Body of pancreas (tissue), 4 donors: ENCODE results near the gene ZRANB1. TPM values are rescaled to one million over a fixed set of nuclear protein-coding genes. Genes with fewer than 3 reads are reported as not detected.
A peak's percentile ranks its signal among the peaks of the same experiment; 100 is the strongest.

Experiments used
- ATAC-seq: fragments of 150-250 bp; one replicate; pipeline ENCODE4 v1.9.1; 2016
- DNase-seq, 4 donors: peaks; one replicate each; pipeline ENCODE4 v3.0.0-alpha.2; 2019
- H3K27ac ChIP-seq, 4 donors: fragments of 200-600 bp; sonication (generic); 1 replicate in 3 of 4; 2 replicates in 1 of 4; pipeline versions ENCODE4 v1.5.1 to v1.6.1; 2016 to 2019; ENCODE audit warnings: mild to moderate bottlenecking in 1 of 4, mixed read lengths in 1 of 4, moderate library complexity in 1 of 4
- H3K27me3 ChIP-seq, 2 donors: fragments of 200-600 bp; sonication (generic); one replicate each; pipeline ENCODE4 v1.6.0; 2016; ENCODE audit warnings: mild to moderate bottlenecking in 1 of 2
- H3K36me3 ChIP-seq, 2 donors: fragments of 200-600 bp; sonication (generic); replicated peaks in 1 of 2; 2 replicates each; pipeline ENCODE4 v1.5.1; 2016; ENCODE audit warnings: low read depth in 2 of 2; ENCODE audit not compliant: insufficient read depth in 1 of 2
- H3K4me1 ChIP-seq: fragments of 200-600 bp; sonication (generic); one replicate; pipeline ENCODE4 v1.6.0; 2016
- H3K4me3 ChIP-seq, 2 donors: fragments of 200-600 bp; sonication (generic); 1 replicate in 1 of 2; 2 replicates in 1 of 2; pipeline ENCODE4 v1.5.1; 2016 to 2019
- H3K9me3 ChIP-seq, 3 donors: fragments of 200-600 bp; sonication (generic); 1 replicate in 2 of 3; 2 replicates in 1 of 3; pipeline ENCODE4 v1.5.1; 2016
- POLR2A ChIP-seq, 3 donors: fragments of 450-650 bp; IDR thresholded peaks; one replicate each; pipeline ENCODE4 v1.6.1; 2016; ENCODE audit warnings: antibody characterized with exemption in 3 of 3, mild to moderate bottlenecking in 2 of 3
- WGBS, 2 donors: methylation state at CpG; one replicate each; pipeline ENCODE4 v1.1.5; 2017; 5-methylcytosine and 5-hydroxymethylcytosine counted together
- intact Hi-C: fragments of 100-400 bp; cut with DNase I; formaldehyde crosslinking; loops from one replicate; pipeline ENCODE4 v1.15.1; 2023
- total RNA-seq, 2 donors: library from RNA; depleted of rRNA; stranded (reverse); fragments of >200 nt; gene quantifications; one replicate each; pipeline ENCODE4 v1.1.0, GENCODE V29; 2016
- TF ChIP-seq, protein P1 (sequence below), 7 experiments: fragments of 450-650 bp in 4 of 7; fragments of 200-600 bp in 3 of 7; sonication (generic) in 3 of 7; IDR thresholded peaks; one replicate each; pipeline ENCODE4 v1.5.1; 2016 to 2019; ENCODE audit warnings: antibody characterized with exemption in 7 of 7

The ZRANB1 gene
- total RNA-seq, 2 donors from 2014 or later, result 12.2 to 21.1 TPM

GRCh38 chr10:124991835-124992234 lies 49.9 kb downstream of the ZRANB1 start:
- Histone ChIP-seq H3K27me3 (no peaks in the 10 kb centered on the region), H3K4me3 (no peak overlapping the region), H3K4me1 (no peaks in the 10 kb centered on the region), H3K27ac (peak overlapping the region in 2 of 4 donors; percentile 3 to 23), H3K36me3 (peaks cover 15 to 35% of the 10 kb centered on the region in 2 donors), H3K9me3 (no peaks in the 10 kb centered on the region)
- WGBS, 2 donors, result 93% methylated on average over 4 of the region's 4 CpGs
- no peak for DNase-seq
- no peak for ATAC-seq
- intact Hi-C loops, result no loop called here
- TF ChIP-seq POLR2A (IDR thresholded peaks at IDR 0.05), result no peak
- TF ChIP-seq, protein P1, sequence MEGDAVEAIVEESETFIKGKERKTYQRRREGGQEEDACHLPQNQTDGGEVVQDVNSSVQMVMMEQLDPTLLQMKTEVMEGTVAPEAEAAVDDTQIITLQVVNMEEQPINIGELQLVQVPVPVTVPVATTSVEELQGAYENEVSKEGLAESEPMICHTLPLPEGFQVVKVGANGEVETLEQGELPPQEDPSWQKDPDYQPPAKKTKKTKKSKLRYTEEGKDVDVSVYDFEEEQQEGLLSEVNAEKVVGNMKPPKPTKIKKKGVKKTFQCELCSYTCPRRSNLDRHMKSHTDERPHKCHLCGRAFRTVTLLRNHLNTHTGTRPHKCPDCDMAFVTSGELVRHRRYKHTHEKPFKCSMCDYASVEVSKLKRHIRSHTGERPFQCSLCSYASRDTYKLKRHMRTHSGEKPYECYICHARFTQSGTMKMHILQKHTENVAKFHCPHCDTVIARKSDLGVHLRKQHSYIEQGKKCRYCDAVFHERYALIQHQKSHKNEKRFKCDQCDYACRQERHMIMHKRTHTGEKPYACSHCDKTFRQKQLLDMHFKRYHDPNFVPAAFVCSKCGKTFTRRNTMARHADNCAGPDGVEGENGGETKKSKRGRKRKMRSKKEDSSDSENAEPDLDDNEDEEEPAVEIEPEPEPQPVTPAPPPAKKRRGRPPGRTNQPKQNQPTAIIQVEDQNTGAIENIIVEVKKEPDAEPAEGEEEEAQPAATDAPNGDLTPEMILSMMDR (IDR thresholded peaks at IDR 0.05), result no peak

- peaks cover 17 to 36% of the 10 kb centered on the region in 2 donors for H3K36me3 ChIP-seq
- intact Hi-C loops, result no loop called here
- 62 to 65% methylated on average over 19 to 20 of the region's 20 CpGs for WGBS, 2 donors
Observed at GRCh38 chr10:124992462-124993344, 50.8 kb downstream of the ZRANB1 start.

GRCh38 chr10:124993345-124993708 lies 51.4 kb downstream of the ZRANB1 start:
- Histone ChIP-seq H3K36me3 (peaks cover 17 to 38% of the 10 kb centered on the region in 2 donors), H3K27me3 (no peaks in the 10 kb centered on the region), H3K4me3 (no peak overlapping the region), H3K27ac (no peak overlapping the region), H3K4me1 (no peaks in the 10 kb centered on the region), H3K9me3 (no peaks in the 10 kb centered on the region)
- ATAC-seq (no peak), DNase-seq (no peak)
- 89% methylated on average over 4 of the region's 4 CpGs for WGBS, 2 donors
- intact Hi-C loops, result no loop called here
- TF ChIP-seq, protein P1 (IDR thresholded peaks at IDR 0.05), result no peak
- TF ChIP-seq POLR2A (IDR thresholded peaks at IDR 0.05), result no peak

More at GRCh38 chr10:124992462-124993344, 50.8 kb downstream of the ZRANB1 start:
- no peaks in the 10 kb centered on the region for H3K9me3 ChIP-seq
- H3K27ac ChIP-seq, result peak overlapping the region in 1 of 4 donors; percentile 23
- H3K4me1 ChIP-seq, result no peaks in the 10 kb centered on the region
- H3K4me3 ChIP-seq, result no peak overlapping the region
- TF ChIP-seq, protein P1 (IDR thresholded peaks at IDR 0.05), result peak; percentile 46 to 85 (median 81)
- no peak for TF ChIP-seq POLR2A (IDR thresholded peaks at IDR 0.05)
- ATAC-seq (peak; percentile 84), DNase-seq (peak; percentile 77 to 86 (median 81))
- H3K27me3 ChIP-seq, result no peaks in the 10 kb centered on the region

DNA sequence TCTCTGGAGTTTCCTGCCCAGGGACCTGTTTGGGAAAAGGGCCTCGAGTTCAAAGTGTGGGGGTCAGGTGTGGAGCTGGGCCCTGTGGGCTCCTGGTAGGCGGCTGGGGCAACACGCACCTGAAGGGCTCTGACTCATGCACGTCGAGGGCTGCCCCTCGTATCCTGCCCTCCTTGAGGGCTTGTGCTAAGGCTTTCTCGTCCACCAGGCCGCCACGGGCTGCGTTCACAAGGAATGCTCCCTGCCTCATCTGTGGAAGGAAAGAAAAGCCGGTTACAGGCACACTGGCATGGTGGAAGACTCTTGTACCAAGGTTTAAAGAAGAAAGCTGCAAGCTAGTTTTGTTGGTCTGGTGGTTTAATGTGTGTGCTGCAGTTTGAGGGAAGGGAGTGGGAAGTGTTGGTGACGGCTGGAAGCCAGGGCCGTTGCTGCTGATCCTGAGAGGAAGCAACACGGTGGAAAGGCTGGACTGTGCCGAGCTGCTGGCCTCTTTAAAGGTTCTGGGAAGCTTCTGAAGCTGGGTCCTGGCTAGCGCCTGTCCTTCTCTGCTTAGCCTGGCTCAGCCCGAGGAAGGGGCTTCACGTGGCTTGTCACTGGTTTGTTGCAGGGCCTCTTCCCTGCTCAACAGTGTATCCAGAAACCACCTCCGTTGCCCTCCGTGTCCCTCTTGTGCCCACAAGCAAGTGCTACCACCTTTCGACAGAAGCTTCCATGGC lies 52.0 kb downstream of the ZRANB1 start:
- 87 to 94% methylated on average over 21 of the region's 21 CpGs for WGBS, 2 donors
- no peak overlapping the region for H3K4me3 ChIP-seq
- peaks cover 2% of the 10 kb centered on the region for H3K4me1 ChIP-seq
- H3K9me3 ChIP-seq, result no peaks in the 10 kb centered on the region
- H3K27me3 ChIP-seq, result no peaks in the 10 kb centered on the region
- intact Hi-C loops, result no loop called here
- no peak for ATAC-seq
- DNase-seq, result peak in 3 of 4 donors; percentile 6 to 11 (median 7)
- no peak overlapping the region for H3K27ac ChIP-seq
- peaks cover 17 to 38% of the 10 kb centered on the region in 2 donors for H3K36me3 ChIP-seq
- TF ChIP-seq, protein P1 (IDR thresholded peaks at IDR 0.05), result no peak
- no peak for TF ChIP-seq POLR2A (IDR thresholded peaks at IDR 0.05)
